GM18507 (cell line): ENCODE results near the gene MARCKSL1.

ENCODE experiments used
- DNase-seq: peaks from one replicate; pipeline ENCODE4 v3.0.0; 2011; ENCODE audit warnings: low read depth; ENCODE audit not compliant: insufficient read length; ENCODE audit errors: extremely low spot score
- FAIRE-seq: peaks from 2 replicates; lab custom pipeline; 2011; peaks lifted over from hg19 to GRCh38; lab: Jason Lieb, UNC

The MARCKSL1 gene

GRCh38 chr1:32353886-32354570 is 18.0 kb upstream of the MARCKSL1 start:
- no peak for FAIRE-seq
- DNase-seq: no peak

- FAIRE-seq: no peak
- no peak for DNase-seq
Measured at GRCh38 chr1:32353431-32353830, 17.4 kb upstream of the MARCKSL1 start.

GRCh38 chr1:32352831-32353383 is 16.9 kb upstream of the MARCKSL1 start:
- FAIRE-seq: no peak

GRCh38 chr1:32352239-32352745 is 16.3 kb upstream of the MARCKSL1 start:
- DNase-seq (no peak), FAIRE-seq (no peak)

More at GRCh38 chr1:32352831-32353383, 16.9 kb upstream of the MARCKSL1 start:
- DNase-seq: no peak

GRCh38 chr1:32351399-32352238 is 15.6 kb upstream of the MARCKSL1 start:
- DNase-seq: peak; percentile 92
- peak; percentile 88 for FAIRE-seq

- DNase-seq (peak; percentile 71), FAIRE-seq (no peak)
Measured at GRCh38 chr1:32350785-32351398, 14.9 kb upstream of the MARCKSL1 start.

- FAIRE-seq (no peak), DNase-seq (no peak)
Measured at GRCh38 chr1:32349211-32349708, 13.2 kb upstream of the MARCKSL1 start.

- FAIRE-seq: no peak
- no peak for DNase-seq
Measured at GRCh38 chr1:32346532-32347157, 10.6 kb upstream of the MARCKSL1 start.

- FAIRE-seq (no peak), DNase-seq (no peak)
Measured at GRCh38 chr1:32345289-32345827, 9.3 kb upstream of the MARCKSL1 start.

GRCh38 chr1:32342704-32343103 is 6.7 kb upstream of the MARCKSL1 start:
- FAIRE-seq: no peak
- DNase-seq: no peak

- FAIRE-seq (no peak), DNase-seq (no peak)
Measured at GRCh38 chr1:32341971-32342370, 5.9 kb upstream of the MARCKSL1 start.

GRCh38 chr1:32341186-32341757 is 5.2 kb upstream of the MARCKSL1 start:
- DNase-seq (no peak), FAIRE-seq (no peak)

GRCh38 chr1:32339363-32339978 is 3.4 kb upstream of the MARCKSL1 start:
- DNase-seq (no peak), FAIRE-seq (peak; percentile 86)

- no peak for FAIRE-seq
- DNase-seq: no peak
Measured at GRCh38 chr1:32338637-32339145, 2.7 kb upstream of the MARCKSL1 start.

GRCh38 chr1:32337855-32338636 is 2.0 kb upstream of the MARCKSL1 start:
- FAIRE-seq (no peak), DNase-seq (no peak)

GRCh38 chr1:32336963-32337675 is 1.1 kb upstream of the MARCKSL1 start:
- peak; percentile 96 for FAIRE-seq
- DNase-seq: peak; percentile 48

- DNase-seq (no peak), FAIRE-seq (no peak)
Measured at GRCh38 chr1:32336591-32336932, 529 bp upstream of the MARCKSL1 start.
